Hindlimb muscle (tissue), 1 donor: Measurements from ENCODE around the gene TMED1. TPM values are rescaled to one million over a fixed set of nuclear protein-coding genes. Genes with fewer than 3 reads are reported as not detected.
"Not testable (repeated sequence)": the region's sequence is repeated elsewhere in the genome, so short reads cannot be mapped to it uniquely, and the experiment has no call there.

ENCODE experiments used
- DNase-seq: peaks from one replicate; pipeline ENCODE4 v3.0.0-alpha.2; 2013
- polyA plus RNA-seq: library from polyadenylated mRNA; unstranded; fragments of 120-200 nt; gene quantifications from one replicate; pipeline ENCODE4 v1.2.1, GENCODE V29; 2013; ENCODE audit not compliant: insufficient read length

TMED1 gene
- polyA plus RNA-seq, 1 donor, result 41.7 TPM

- DNase-seq, result no peak
These were observed 25.2 kb upstream of the TMED1 start for GRCh38 chr19:10861103-10861651.

GRCh38 chr19:10858204-10858828, 22.3 kb upstream of the TMED1 start:
- DNase-seq, result no peak

GRCh38 chr19:10856899-10857298, 20.9 kb upstream of the TMED1 start:
- not testable (repeated sequence) for DNase-seq

- DNase-seq, result no peak
These were observed 20.0 kb upstream of the TMED1 start for GRCh38 chr19:10855879-10856522.

GRCh38 chr19:10854350-10855089, 18.5 kb upstream of the TMED1 start:
- DNase-seq, result no peak

- no peak for DNase-seq
These were observed 16.9 kb upstream of the TMED1 start for GRCh38 chr19:10852941-10853340.

GRCh38 chr19:10852098-10852800, 16.2 kb upstream of the TMED1 start:
- DNase-seq, result no peak

- no peak for DNase-seq
These were observed 14.6 kb upstream of the TMED1 start for GRCh38 chr19:10850631-10851030.

- DNase-seq, result peak; percentile 64
These were observed 12.3 kb upstream of the TMED1 start, which contains the start of gene C19orf38 for GRCh38 chr19:10848230-10848856. TSS of gene C19orf38 (plus strand) at chr19:10848415. CDS start at chr19:10848509, 94 bp downstream.

- DNase-seq, result no peak
These were observed 10.6 kb upstream of the TMED1 start for GRCh38 chr19:10846500-10847202.

- no peak for DNase-seq
These were observed 6.8 kb upstream of the TMED1 start for GRCh38 chr19:10842788-10843187.

GRCh38 chr19:10839114-10840050, 3.4 kb upstream of the TMED1 start:
- no peak for DNase-seq

- DNase-seq, result no peak
These were observed 2.4 kb upstream of the TMED1 start for GRCh38 chr19:10838377-10838776.

GRCh38 chr19:10837649-10838048, 1.6 kb upstream of the TMED1 start:
- not testable (repeated sequence) for DNase-seq

GRCh38 chr19:10836479-10837330, 693 bp upstream of the TMED1 start:
- DNase-seq, result no peak

- DNase-seq, result no peak
These were observed 791 bp downstream of the TMED1 start for GRCh38 chr19:10835089-10835753.

GRCh38 chr19:10832939-10833296, 3.1 kb downstream of the TMED1 start:
- no peak for DNase-seq

GRCh38 chr19:10831987-10832938, 3.7 kb downstream of the TMED1 start:
- DNase-seq, result no peak
